Measurements from ENCODE around the gene PCTP. TPM values are rescaled to one million over a fixed set of nuclear protein-coding genes. Genes with fewer than 3 reads are reported as not detected.

Gene PCTP
- polyA plus RNA-seq, 4 donors, result 27.7 to 34.6 (median 31.1) TPM

DNA sequence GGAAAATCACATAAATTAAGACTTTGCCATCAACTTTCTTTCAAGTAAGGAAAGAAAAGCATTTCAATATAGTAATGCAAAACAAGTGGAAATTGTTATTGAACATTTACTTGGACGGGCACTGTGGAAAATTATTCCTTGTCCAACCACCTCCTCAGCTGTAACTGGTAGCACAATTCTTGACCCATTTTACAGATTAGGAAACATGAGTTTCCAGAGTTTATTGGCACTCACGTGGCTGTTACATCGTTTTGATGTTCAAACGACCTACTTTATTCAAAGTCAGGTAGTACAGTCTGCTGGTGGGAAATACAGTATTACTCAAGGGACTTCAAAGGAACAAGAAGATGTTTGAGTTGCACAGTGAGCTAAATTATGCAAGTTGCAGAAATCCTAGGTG, 866 bp upstream of the PCTP start:
- no peak for DNase-seq (ENCODE audit: low read depth in 4 of 4, low spot score in 2 of 4)

DNA sequence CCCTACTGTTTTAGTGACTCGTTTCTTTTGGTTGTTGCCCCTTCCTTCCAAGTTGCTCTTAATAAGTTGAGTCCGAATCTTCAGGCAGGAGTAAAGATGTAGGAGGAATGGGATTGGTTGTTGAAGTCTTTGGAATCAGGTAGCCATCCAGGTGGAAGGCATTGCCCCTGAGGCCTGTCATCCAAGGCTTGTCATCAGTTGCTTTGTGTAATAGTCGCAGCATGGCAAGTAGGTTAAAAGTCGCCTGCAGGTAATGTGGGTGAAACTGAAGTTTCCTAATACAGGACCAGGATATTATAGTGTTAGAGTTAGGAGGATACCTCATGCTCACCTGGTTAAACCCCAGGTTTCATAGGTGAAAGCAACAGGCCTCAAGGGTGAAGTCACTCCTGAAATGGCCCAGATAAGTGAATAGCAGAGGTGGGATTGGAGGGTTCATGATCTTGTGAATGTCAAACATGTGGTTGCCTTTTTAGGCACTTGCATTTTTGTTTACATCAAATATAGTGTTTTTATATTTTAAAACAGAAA, 934 bp downstream of the PCTP start:
- DNase-seq (ENCODE audit: low read depth in 4 of 4, low spot score in 2 of 4), result no peak

DNA sequence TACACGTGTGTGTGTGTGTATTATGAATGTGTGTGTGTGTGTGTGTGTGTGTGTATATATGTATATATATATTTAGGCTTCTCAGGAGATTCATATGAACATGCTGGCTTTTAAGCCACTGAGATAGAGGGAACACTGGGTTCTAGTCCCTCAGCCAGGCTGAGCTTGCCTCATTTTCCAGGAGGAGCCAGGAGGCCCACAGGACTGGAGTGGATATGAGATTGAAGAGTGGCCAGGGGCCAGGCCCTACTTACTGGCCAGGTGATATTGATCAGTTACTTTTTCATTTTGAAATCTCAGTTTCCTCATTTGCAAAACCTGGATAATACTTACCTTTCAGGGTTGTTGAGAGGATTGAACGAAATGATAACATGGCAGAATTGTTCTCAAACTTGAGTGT, 5.8 kb downstream of the PCTP start:
- no peak for DNase-seq (ENCODE audit: low read depth in 4 of 4, low spot score in 2 of 4)

DNA sequence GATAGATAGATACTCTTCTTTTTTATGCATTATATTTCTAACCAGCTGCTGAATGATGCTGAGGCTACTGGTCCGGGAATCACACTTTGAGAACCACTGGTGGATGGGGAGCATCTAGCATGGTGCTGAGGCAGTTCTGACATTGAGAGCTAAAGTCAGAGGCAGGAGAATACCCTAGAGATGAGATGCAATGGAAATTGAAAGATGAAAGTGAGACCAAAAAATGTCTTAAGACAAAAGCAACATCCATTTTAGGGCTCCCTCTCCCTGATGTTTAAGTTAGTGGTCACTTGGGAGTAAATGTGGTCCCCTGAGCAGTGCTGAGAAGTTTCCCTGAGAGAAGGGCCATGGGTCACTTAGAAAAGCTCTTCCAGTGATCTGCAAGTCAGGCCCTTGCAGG, 6.8 kb downstream of the PCTP start:
- no peak for DNase-seq (ENCODE audit: low read depth in 4 of 4, low spot score in 2 of 4)

GRCh38 chr17:55758171-55758570, 7.3 kb downstream of the PCTP start:
- DNase-seq (ENCODE audit: low read depth in 4 of 4, low spot score in 2 of 4), result no peak

DNA sequence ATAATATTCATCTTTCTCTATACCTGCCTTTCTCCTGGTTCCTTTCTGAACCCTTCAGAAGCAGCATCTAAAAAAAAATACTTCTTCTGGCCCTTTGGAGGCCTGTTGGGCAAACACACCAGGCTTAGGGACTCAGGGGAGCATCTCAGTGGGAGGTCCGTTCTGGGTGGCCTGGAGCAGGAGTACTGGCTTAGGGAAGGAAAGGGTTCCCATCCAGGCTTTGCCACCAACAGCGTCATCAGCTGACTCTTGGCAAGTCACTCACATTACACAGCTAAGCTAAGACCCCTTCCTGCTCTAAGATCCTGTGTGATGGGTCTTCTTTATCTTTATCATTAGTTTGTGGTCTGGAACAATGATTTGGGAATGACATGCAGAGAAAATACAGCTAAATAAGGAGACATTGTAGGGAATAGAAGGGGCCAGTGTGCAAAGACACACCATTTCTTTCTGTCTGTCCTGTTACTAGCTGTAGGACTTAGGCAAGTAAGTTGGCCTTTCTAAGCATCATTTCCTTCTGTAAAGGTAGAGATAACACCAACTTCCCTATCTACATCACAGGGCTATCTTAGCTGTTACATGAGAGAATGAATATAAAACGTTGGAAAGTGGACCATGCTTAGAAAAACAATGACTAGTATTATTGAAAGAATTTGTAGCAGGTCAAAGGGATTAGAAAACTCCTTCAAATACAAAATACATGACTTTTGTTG, 9.9 kb downstream of the PCTP start:
- no peak for DNase-seq (ENCODE audit: low read depth in 4 of 4, low spot score in 2 of 4)

- DNase-seq (ENCODE audit: low read depth in 4 of 4, low spot score in 2 of 4), result no peak
Observed at GRCh38 chr17:55762086-55762858, 11.4 kb downstream of the PCTP start.

DNA sequence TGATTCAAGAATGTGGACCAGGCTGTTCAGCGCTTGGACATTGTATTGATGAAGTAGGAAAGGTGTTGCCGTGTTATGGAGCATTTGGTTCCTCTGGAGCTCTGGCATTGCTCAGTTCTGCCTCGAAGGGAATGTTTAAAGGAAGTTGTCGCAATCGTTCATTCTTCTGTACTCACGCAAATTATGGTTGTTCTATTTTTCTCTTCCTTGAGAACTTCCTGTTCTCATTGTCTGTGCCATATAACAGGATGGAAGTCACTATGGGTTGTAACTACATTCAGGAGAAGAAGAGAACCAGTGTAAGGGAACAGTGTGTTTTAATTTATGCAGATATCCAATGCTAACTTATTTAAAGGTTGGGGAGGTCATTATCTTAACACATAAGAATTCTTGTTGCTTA, 13.0 kb downstream of the PCTP start:
- no peak for DNase-seq (ENCODE audit: low read depth in 4 of 4, low spot score in 2 of 4)

DNA sequence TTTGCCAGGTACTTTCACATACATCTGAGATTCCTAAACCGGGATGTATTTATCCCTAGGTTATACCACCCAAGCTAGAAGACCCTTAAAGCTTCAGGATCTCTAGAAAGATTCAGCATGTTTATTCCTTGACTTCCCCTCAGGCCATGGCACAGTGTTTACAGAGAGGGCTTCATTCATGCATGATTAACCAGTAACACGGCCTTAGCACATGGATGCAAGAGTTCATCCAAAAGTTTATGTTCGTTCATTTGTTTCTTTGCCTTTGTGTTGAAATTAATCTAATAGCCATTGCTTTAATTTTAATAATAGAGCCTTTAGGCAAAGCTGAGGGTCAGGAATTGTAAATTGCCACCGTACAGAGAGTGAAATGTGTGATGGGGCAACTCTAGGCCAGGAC, 13.8 kb downstream of the PCTP start:
- no peak for DNase-seq (ENCODE audit: low read depth in 4 of 4, low spot score in 2 of 4)

DNA sequence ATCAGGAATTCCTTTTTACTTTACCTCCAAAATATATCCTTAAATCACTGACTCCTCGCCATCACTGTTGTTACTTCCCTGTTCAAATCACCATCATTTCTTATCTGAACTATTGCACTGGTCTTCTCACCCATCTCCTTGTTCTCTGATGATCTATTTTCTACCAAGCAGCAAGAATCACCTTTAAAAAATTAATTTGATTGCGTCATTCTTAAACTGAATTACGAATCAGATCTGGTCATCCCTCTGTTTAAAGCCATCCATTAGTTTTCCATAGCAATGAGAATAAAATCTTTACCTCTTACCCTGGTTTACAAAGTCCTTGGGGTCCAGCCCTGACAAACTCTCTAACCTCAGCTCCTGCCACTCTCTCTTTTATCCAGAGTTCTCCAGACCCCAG, 14.6 kb downstream of the PCTP start:
- DNase-seq (ENCODE audit: low read depth in 4 of 4, low spot score in 2 of 4), result no peak

DNA sequence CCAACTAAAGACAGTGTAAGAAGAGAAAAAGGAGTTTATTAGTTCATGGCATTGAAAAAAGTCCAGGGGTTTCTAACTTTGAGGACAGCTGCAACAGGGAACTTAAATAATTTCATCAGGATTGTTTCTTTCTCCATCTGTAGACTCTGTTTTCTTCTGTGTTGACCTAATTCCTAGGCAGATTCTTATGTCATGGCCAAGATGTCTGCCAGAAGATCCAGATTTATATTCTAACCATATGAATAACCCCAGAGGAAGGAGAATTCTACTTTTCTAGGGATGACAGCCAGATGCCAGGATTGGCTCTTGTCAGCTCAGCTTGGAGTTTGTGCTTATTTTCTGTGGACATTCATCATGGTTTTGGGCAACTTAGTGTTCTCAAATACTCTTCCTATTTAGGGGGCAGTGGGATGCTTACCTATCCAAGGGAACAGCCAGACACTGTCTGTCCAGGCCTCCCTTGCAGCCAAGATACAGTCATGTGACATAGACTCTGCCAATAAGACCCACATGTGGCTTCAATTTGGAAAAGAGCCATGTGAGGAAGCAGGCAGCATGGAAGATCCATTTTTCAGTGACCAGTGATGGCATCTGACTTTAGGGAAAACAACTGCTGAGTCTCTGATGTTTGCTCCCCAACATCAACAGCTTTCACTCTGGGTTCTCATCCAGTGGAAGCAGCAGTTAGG, 18.2 kb downstream of the PCTP start:
- DNase-seq (ENCODE audit: low read depth in 4 of 4, low spot score in 2 of 4), result no peak

DNA sequence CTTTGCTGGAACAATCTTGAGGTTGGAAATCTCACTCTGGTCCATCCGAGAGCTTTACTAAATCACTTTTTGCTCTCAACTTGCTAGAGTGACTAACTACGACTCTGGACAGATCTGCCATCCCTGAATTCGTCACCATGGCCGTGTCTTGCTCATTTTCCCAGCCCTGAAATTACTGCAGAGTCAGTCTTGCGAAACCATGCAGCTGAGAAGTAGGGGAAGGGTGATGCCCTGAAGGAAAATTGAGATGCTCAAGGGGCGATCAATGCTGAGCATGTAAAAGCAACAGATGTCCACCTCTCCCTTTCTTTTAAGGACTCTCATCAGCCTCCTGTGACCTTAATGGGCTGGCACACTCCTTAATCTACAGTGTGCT, 18.8 kb downstream of the PCTP start:
- DNase-seq (ENCODE audit: low read depth in 4 of 4, low spot score in 2 of 4), result no peak

DNA sequence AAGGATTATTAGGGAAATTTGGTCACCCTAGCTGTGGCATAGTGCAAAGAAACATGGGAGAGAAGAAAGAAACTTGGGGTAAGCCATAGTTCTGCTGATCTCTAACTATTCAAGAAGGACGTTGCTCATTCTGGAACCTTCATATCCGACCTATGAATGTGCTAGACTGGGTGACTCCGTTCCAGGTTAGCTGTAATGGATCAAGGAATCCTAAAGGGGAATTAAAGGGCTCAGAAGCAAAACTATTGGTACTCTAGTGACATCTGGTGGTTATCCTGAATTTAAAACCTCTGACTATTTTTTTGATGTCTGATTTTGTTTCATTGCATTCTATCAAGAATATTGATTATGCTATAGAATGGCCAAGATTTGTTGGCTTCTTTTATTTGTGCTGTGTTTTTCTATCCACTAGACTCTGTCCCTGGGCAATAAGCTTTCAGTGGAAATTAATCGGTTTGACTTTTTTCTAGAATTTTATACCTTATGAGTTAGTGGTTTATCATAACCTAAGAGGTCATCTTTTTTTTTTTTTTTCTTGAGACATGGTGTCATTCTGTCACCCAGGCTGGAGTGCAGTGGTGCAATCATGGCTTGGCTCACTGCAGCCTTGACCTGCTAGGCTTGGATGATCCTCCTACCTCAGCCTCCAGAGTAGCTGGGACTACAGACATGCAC, 19.5 kb downstream of the PCTP start:
- no peak for DNase-seq (ENCODE audit: low read depth in 4 of 4, low spot score in 2 of 4)

GRCh38 chr17:55772086-55772485, 21.2 kb downstream of the PCTP start:
- no peak for DNase-seq (ENCODE audit: low read depth in 4 of 4, low spot score in 2 of 4)

- no peak for DNase-seq (ENCODE audit: low read depth in 4 of 4, low spot score in 2 of 4)
Observed at GRCh38 chr17:55773671-55774070, 22.8 kb downstream of the PCTP start.

- peak in 2 of 4 donors; percentile 35 to 41 for DNase-seq (ENCODE audit: low read depth in 4 of 4, low spot score in 2 of 4)
Observed at GRCh38 chr17:55774846-55775271, 24.0 kb downstream of the PCTP start.

- DNase-seq (ENCODE audit: low read depth in 4 of 4, low spot score in 2 of 4), result no peak
Observed at GRCh38 chr17:55776271-55776670, 25.4 kb downstream of the PCTP start.

- DNase-seq (ENCODE audit: low read depth in 4 of 4, low spot score in 2 of 4), result no peak
Observed at GRCh38 chr17:55777471-55777971, 26.7 kb downstream of the PCTP start.

DNA sequence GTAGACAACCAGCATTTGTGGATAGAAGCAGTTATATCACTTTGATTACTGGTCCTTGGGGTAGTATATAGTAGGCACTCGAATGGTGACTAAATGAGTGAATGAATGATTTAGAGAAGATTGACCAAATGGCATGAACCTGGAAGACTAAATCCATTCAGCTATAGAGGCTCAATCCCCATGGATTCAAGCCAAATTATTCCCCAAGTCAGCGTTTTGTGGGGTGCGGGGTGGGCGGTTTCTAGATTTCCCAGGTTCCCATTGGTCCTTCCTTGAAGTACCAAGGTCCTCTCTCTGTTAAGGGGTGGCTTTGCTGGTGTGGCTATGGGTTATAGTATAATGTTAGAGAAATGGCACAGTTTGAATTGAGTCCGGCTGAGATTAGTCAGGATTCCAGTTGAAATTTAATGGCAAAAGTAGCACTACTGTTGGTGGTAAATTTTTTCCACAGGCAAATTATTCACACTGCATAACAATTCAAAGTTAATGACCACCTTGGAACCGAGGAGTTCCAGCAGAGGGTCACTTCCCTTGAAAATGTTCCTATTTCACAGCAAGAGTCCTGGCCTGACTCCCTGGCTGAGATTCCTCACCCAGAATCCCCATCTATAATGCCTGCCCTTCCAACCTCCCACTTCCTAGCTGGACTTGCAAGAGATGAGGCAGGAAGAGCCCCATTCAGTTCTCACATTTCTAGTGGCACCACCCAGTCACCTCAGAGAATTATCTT, 27.7 kb downstream of the PCTP start:
- no peak for DNase-seq (ENCODE audit: low read depth in 4 of 4, low spot score in 2 of 4)

DNA sequence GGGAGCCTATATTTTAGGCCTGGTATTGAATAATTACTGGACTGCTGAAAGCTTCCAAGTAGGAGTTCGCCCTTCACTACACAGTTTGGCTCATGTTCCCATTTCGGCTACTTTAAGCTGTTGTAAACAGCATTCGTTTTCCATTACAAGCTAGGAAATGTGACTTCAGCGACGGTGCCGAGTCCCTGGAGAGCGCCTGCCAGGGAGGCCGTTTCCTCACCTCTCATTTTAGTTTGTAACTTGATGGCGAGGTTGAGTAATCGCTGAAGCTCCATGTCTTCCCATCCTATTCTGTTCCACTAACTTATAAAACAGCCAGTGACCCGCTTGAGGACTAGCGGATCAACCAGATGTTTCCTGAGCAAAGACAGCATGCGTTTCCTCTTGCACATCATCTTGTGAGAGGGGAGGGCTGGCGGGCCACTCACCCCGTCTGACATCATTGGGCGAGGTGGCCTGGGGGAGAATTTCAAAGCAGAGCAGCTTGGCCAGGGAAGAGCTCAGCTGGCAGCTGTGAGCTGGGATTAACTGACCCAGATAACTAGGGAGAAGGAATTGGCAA, 32.9 kb downstream of the PCTP start:
- no peak for DNase-seq (ENCODE audit: low read depth in 4 of 4, low spot score in 2 of 4)

Data from left renal cortex interstitium (tissue), 4 donors.